ENCODE results near the gene ST7. TPM values are rescaled to one million over a fixed set of nuclear protein-coding genes. Genes with fewer than 3 reads are reported as not detected.

The ST7 gene
- total and polyA plus RNA-seq, 7 donors: 5.3 to 37.7 (median 19.0) TPM

DNA sequence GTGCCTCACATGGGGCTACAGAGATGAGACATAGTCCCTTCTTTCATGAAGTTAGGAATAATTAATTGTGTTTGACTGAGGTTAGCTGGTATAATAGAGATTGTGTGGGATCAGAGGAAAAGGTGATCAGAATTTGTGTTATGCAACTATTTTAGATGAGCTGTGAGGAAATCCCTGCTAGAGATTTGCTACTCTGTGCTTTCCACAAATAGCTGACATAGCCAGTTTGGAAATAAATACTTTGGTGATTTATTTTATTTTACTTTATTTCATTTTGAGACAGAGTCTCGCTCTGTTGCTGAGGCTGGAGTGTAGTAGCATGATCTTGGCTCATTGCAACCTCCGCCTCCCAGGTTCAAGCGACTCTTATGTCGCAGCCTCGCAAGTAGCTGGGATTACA is 32.3 kb downstream of the ST7 start:
- intact Hi-C loops (cut with DNase I): loop anchor here (2.0 kb wide), 2 partner anchors 55 to 143 kb away; no protein-coding TSS in a partner anchor
- Histone ChIP-seq H3K27ac (no peak overlapping the region), H3K9me3 (no peaks in the 10 kb centered on the region)

DNA sequence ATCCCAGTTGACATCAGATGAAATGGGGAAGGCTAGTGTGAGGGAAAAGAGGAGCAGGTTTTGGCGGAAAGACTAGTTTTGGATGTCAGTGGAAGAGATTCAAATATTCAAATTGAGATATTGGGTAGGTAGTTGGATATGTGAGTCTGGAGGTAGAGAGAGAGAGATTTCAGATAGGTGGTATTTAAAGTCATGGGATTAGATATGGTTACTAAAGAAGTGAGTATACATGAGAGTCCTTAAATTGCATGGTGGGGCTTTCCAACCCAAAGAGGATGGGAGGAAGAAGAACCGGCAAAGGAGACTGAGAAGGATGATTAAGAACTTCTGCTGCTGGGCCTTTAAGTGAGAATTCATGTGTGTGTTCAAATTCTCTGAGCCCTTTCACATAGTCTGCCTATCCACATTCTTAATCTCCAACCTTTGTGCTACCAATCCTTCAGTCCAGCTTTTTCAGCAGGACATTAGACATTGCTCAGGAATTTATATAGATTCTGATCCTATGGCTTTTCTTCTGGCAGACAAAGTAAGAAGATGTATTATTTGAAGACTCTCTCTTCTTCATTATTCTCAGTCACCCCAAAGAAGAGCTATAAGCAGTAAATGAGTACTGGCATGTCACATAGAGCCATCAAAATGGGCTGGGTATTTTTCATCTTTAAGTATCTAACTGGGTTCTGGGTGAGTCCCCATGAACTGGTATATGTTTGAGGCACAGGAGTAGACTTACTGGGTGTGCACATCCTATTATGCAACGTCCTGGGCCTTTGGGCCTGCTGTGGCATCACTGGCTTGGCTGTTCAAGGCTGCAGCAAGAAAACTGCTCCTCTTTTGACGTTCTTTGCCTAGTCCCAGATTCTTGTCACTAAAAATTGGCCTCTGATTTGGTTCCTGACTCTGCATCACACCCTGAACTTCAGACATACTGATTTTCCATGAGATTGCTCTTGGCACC is 33.6 kb downstream of the ST7 start:
- Histone ChIP-seq H3K4me3 (no peak overlapping the region), H3K36me3 (no peaks in the 10 kb centered on the region), H3K27me3 (no peaks in the 10 kb centered on the region), H3K27ac (no peak overlapping the region), H3K4me1 (peaks cover 0 to 4% (median 0%) of the 10 kb centered on the region in 4 donors), H3K9me3 (no peaks in the 10 kb centered on the region)
- WGBS, 2 donors: 75 to 83% methylated on average over 4 of the region's 4 CpGs
- TF ChIP-seq POLR2A (IDR thresholded peaks at IDR 0.05) (no peak), POLR2AphosphoS5 (IDR thresholded peaks at IDR 0.05) (no peak), EP300 (IDR thresholded peaks at IDR 0.05) (no peak)
- TF ChIP-seq, protein P1, sequence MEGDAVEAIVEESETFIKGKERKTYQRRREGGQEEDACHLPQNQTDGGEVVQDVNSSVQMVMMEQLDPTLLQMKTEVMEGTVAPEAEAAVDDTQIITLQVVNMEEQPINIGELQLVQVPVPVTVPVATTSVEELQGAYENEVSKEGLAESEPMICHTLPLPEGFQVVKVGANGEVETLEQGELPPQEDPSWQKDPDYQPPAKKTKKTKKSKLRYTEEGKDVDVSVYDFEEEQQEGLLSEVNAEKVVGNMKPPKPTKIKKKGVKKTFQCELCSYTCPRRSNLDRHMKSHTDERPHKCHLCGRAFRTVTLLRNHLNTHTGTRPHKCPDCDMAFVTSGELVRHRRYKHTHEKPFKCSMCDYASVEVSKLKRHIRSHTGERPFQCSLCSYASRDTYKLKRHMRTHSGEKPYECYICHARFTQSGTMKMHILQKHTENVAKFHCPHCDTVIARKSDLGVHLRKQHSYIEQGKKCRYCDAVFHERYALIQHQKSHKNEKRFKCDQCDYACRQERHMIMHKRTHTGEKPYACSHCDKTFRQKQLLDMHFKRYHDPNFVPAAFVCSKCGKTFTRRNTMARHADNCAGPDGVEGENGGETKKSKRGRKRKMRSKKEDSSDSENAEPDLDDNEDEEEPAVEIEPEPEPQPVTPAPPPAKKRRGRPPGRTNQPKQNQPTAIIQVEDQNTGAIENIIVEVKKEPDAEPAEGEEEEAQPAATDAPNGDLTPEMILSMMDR (IDR thresholded peaks at IDR 0.05): no peak
- intact Hi-C loops (cut with DNase I): no loop called here
- DNase-seq: no peak

More for the DNA sequence above, 32.3 kb downstream of the ST7 start:
- H3K4me3 ChIP-seq: no peak overlapping the region
- TF ChIP-seq, protein P1 (IDR thresholded peaks at IDR 0.05): no peak
- WGBS, 2 donors: 96 to 97% methylated on average over 5 of the region's 5 CpGs
- no peak for DNase-seq
- H3K27me3 ChIP-seq: no peaks in the 10 kb centered on the region
- no peaks in the 10 kb centered on the region for H3K36me3 ChIP-seq
- peaks cover 0 to 4% (median 0%) of the 10 kb centered on the region in 4 donors for H3K4me1 ChIP-seq

DNA sequence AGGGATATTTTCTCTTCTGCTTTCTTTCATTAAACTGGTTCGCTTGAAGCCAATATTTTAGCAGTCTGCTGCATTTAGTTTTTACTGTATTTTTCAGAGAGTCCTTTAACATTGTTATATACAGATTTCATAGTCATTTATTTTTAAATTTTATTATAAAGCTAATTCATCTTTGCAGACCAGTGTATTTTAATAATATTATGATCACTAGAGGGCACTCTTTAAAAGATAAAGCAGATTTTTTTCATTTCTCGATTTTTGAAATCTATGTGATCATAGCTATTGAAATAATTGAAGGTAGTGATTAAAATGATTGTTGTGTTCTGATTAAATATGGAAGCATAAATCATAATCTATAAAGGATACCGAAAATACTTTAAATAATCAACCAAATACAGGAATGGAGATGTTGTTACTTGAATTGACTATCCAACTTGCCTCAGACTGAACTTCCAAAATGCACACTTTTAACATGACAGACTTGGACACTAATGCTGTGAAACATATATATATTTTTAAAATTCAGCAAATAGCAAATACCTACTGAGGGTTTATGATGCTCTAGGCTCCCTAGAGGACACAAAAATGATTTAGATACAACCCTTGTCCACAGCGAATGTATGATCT is 35.2 kb downstream of the ST7 start:
- Histone ChIP-seq H3K36me3 (no peaks in the 10 kb centered on the region), H3K4me1 (peaks cover 0 to 4% (median 0%) of the 10 kb centered on the region in 4 donors), H3K9me3 (no peaks in the 10 kb centered on the region), H3K27me3 (no peaks in the 10 kb centered on the region), H3K4me3 (no peak overlapping the region), H3K27ac (no peak overlapping the region)
- intact Hi-C loops (cut with DNase I): loop anchor here (2.0 kb wide), 1 partner anchor 130 kb away; no protein-coding TSS in a partner anchor
- WGBS, 2 donors: 64 to 69% methylated on average over 4 of the region's 4 CpGs
- TF ChIP-seq, protein P1 (IDR thresholded peaks at IDR 0.05): peak in 3 of 4 experiments; percentile 22 to 38 (median 25)
- TF ChIP-seq POLR2AphosphoS5 (IDR thresholded peaks at IDR 0.05) (no peak), EP300 (IDR thresholded peaks at IDR 0.05) (no peak), POLR2A (IDR thresholded peaks at IDR 0.05) (no peak)
- DNase-seq: no peak

DNA sequence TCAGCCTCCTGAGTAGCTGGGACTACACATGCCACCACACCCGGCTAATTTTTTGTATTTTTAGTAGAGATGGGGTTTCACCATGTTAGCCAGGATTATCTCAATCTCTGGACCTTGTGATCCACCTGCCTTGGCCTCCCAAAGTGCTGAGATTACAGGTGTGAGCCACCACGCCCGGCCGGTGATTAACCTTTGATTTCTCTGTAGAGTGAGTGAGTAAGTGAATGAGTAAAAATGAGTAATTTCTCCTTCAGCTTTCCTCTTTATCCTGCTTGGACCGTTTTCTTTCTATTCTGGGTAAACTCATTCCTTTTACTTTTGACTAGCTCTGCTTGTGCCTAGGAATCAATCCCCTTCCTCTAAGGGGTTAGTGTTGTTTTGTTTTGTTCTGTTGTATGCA is 36.8 kb downstream of the ST7 start:
- no peak for DNase-seq
- WGBS, 2 donors: 71 to 86% methylated on average over 5 of the region's 5 CpGs
- Histone ChIP-seq H3K36me3 (no peaks in the 10 kb centered on the region), H3K27me3 (no peaks in the 10 kb centered on the region), H3K9me3 (no peaks in the 10 kb centered on the region), H3K4me1 (peaks cover 0 to 4% (median 0%) of the 10 kb centered on the region in 4 donors), H3K4me3 (no peak overlapping the region), H3K27ac (no peak overlapping the region)
- intact Hi-C loops (cut with DNase I): no loop called here
- TF ChIP-seq, protein P1 (IDR thresholded peaks at IDR 0.05): no peak
- TF ChIP-seq EP300 (IDR thresholded peaks at IDR 0.05) (no peak), POLR2A (IDR thresholded peaks at IDR 0.05) (no peak), POLR2AphosphoS5 (IDR thresholded peaks at IDR 0.05) (no peak)

Measured in sigmoid colon (tissue), 7 donors.